WTC11 (cell line): ENCODE results near the gene RUVBL2. TPM values are rescaled to one million over a fixed set of nuclear protein-coding genes. Genes with fewer than 3 reads are reported as not detected.
A peak's percentile ranks its signal among the peaks of the same experiment; 100 is the strongest.

Source experiments
- ATAC-seq: fragments of 200-7000 bp; cut with Tn5 transposase; 2 replicates; pipeline ENCODE4 v1.10.0; 2021; ENCODE audit warnings: mild to moderate bottlenecking, moderate library complexity
- CTCF ChIA-PET: fragments of 300-600 bp; sonication (Branson Sonifier 250); formaldehyde crosslinking; loops from one replicate; lab custom pipeline; 2021; ENCODE audit warnings: antibody characterized with exemption; lab: Charles Lee
- POLR2A ChIA-PET: fragments of 350-600 bp; sonication (Branson Sonifier 250); formaldehyde crosslinking; loops from one replicate; lab custom pipeline; 2021; ENCODE audit warnings: antibody characterized with exemption; lab: Charles Lee
- DNase-seq: peaks from one replicate; pipeline ENCODE4 v3.0.0; 2021; ENCODE audit warnings: low spot score
- H3K27ac Mint-ChIP-seq: 2 replicates; pipeline ENCODE4 v1.8.0; 2021; ENCODE audit warnings: mixed read lengths
- H3K27me3 Mint-ChIP-seq: 2 replicates; pipeline ENCODE4 v1.8.0; 2021; ENCODE audit warnings: low read depth, mild to moderate bottlenecking, moderate library complexity, mixed read lengths
- H3K36me3 Mint-ChIP-seq: 2 replicates; pipeline ENCODE4 v1.8.0; 2021; ENCODE audit warnings: mixed read lengths
- H3K4me1 Mint-ChIP-seq: 2 replicates; pipeline ENCODE4 v1.8.0; 2022; ENCODE audit warnings: mixed read lengths
- H3K4me3 Mint-ChIP-seq: 2 replicates; pipeline ENCODE4 v1.8.0; 2021; ENCODE audit warnings: mild to moderate bottlenecking, moderate library complexity, mixed read lengths
- H3K9me3 Mint-ChIP-seq: 2 replicates; pipeline ENCODE4 v1.8.0; 2021; ENCODE audit warnings: mixed read lengths
- ESRRA ChIP-seq: sonication (generic); formaldehyde crosslinking; IDR thresholded peaks from 2 replicates; pipeline ENCODE4 v1.8.1; 2022; ENCODE audit warnings: mild to moderate bottlenecking, missing genetic modification reagents, borderline replicate concordance
- FOXK1 ChIP-seq: sonication (generic); formaldehyde crosslinking; IDR thresholded peaks from 2 replicates; pipeline ENCODE4 v1.8.0; 2022; ENCODE audit warnings: mild to moderate bottlenecking, moderate library complexity, missing genetic modification reagents
- GRHL2 ChIP-seq: fragments of 250-450 bp; sonication (Bioruptor Pico); IDR thresholded peaks from 2 replicates; pipeline ENCODE4 v1.8.0; 2022; ENCODE audit warnings: mild to moderate bottlenecking, moderate library complexity; ENCODE audit not compliant: insufficient replicate concordance, severe bottlenecking
- GTF2I ChIP-seq: fragments of 250-450 bp; sonication (Bioruptor Pico); conservative IDR thresholded peaks from 2 replicates; pipeline ENCODE4 v1.4.0; 2021; ENCODE audit warnings: mild to moderate bottlenecking
- NR1H2 ChIP-seq: sonication (generic); formaldehyde crosslinking; IDR thresholded peaks from 2 replicates; pipeline ENCODE4 v1.9.0; 2021; ENCODE audit warnings: mild to moderate bottlenecking, moderate library complexity, missing genetic modification reagents
- SMAD4 ChIP-seq: sonication (generic); formaldehyde crosslinking; IDR thresholded peaks from 2 replicates; pipeline ENCODE4 v1.8.0; 2022; ENCODE audit warnings: mild to moderate bottlenecking, missing genetic modification reagents
- SOX15 ChIP-seq: fragments of 250-450 bp; sonication (Bioruptor Pico); IDR thresholded peaks from 2 replicates; pipeline ENCODE4 v1.9.0; 2021; ENCODE audit warnings: mild to moderate bottlenecking
- ZNF121 ChIP-seq: sonication (generic); formaldehyde crosslinking; IDR thresholded peaks from 2 replicates; pipeline ENCODE4 v1.8.0; 2023; ENCODE audit warnings: missing genetic modification reagents
- ZNF416 ChIP-seq: fragments of 250-450 bp; sonication (Bioruptor Pico); IDR thresholded peaks from 2 replicates; pipeline ENCODE4 v1.9.0; 2021; ENCODE audit warnings: mild to moderate bottlenecking, inconsistent platforms
- total RNA-seq: library from RNA; stranded (reverse); gene quantifications from 3 replicates; pipeline ENCODE4 v1.2.3, GENCODE V29; 2021
- TF ChIP-seq, protein P1 (sequence below): sonication (generic); formaldehyde crosslinking; IDR thresholded peaks from 2 replicates; pipeline ENCODE4 v1.8.1; 2022; ENCODE audit warnings: mild to moderate bottlenecking, moderate library complexity, missing genetic modification reagents
- TF ChIP-seq, protein P2 (sequence below): sonication (generic); formaldehyde crosslinking; IDR thresholded peaks from 2 replicates; pipeline ENCODE4 v1.8.1; 2023; ENCODE audit warnings: mild to moderate bottlenecking, missing genetic modification reagents, borderline replicate concordance
- TF ChIP-seq, protein P3 (sequence below): fragments of 250-450 bp; sonication (Bioruptor Pico); IDR thresholded peaks from 2 replicates; pipeline ENCODE4 v1.9.0; 2021; ENCODE audit warnings: mild to moderate bottlenecking
- TF ChIP-seq, protein P4 (sequence below): fragments of 250-450 bp; sonication (Bioruptor Pico); IDR thresholded peaks from 2 replicates; pipeline ENCODE4 v2.1.2; 2022; ENCODE audit warnings: mild to moderate bottlenecking, moderate library complexity
- TF ChIP-seq, protein P5 (sequence below): sonication (generic); formaldehyde crosslinking; IDR thresholded peaks from 2 replicates; pipeline ENCODE4 v1.8.0; 2023; ENCODE audit warnings: missing genetic modification reagents, mild to moderate bottlenecking, borderline replicate concordance

The RUVBL2 gene
- total RNA-seq, 1 experiment from 2014 or later: 178 TPM

DNA sequence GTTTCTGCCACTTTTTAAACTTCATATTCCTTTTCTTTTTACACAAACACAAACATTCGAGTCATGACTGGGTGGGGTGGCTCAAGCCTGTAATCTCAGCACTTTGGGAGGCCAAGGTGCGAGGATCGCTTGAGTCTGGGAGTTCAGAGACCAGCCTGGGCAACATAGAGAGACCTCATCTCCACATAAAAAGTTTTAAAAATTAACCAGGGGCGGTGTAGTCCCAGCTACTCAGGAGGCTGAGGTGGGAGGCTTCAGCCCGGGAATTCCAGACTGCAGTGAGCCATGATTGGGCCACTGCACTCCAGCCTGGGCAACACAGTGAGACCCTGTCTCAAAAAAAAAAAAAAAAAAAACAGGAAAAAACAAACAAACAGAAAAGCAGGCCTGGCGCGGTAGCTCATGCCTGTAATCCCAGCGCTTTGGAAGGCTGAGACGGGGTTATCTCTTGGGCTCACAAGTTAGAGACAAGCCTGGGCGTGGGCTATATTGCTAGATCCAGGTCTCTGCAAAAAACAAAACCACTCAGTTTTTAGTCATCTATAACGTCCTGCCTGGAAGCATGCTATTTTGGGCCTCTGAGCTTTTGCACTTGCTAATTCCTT is 39.6 kb upstream of the RUVBL2 start:
- POLR2A ChIA-PET: interaction anchor here (0.5 to 1.5 kb wide), 4 partner anchors 13 to 196 kb away, joined by 3 to 5 read pairs (median 4); no protein-coding TSS in a partner anchor
- Mint-ChIP-seq H3K4me3 (peak overlapping the region; percentile 86), H3K9me3 (no peaks in the 10 kb centered on the region), H3K27ac (peak overlapping the region; percentile 96), H3K4me1 (peaks cover 18% of the 10 kb centered on the region), H3K27me3 (peaks cover 15% of the 10 kb centered on the region), H3K36me3 (peaks cover 37% of the 10 kb centered on the region)
- TF ChIP-seq ESRRA (CRISPR knock-in tag) (no peak), FOXK1 (CRISPR knock-in tag) (no peak), NR1H2 (CRISPR knock-in tag) (no peak), ZNF416 (CRISPR knock-in tag) (no peak), SOX15 (CRISPR knock-in tag) (no peak), GRHL2 (CRISPR knock-in tag) (no peak), SMAD4 (CRISPR knock-in tag) (no peak), GTF2I (CRISPR knock-in tag) (0 out of 2 replicates have a peak, but pooled peaks have one; percentile 45), ZNF121 (CRISPR knock-in tag) (peak; percentile 12; the same call in 1 of the 2 replicates)
- TF ChIP-seq, protein P1, sequence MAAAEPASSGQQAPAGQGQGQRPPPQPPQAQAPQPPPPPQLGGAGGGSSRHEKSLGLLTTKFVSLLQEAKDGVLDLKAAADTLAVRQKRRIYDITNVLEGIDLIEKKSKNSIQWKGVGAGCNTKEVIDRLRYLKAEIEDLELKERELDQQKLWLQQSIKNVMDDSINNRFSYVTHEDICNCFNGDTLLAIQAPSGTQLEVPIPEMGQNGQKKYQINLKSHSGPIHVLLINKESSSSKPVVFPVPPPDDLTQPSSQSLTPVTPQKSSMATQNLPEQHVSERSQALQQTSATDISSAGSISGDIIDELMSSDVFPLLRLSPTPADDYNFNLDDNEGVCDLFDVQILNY (CRISPR knock-in tag): no peak
- TF ChIP-seq, protein P2, sequence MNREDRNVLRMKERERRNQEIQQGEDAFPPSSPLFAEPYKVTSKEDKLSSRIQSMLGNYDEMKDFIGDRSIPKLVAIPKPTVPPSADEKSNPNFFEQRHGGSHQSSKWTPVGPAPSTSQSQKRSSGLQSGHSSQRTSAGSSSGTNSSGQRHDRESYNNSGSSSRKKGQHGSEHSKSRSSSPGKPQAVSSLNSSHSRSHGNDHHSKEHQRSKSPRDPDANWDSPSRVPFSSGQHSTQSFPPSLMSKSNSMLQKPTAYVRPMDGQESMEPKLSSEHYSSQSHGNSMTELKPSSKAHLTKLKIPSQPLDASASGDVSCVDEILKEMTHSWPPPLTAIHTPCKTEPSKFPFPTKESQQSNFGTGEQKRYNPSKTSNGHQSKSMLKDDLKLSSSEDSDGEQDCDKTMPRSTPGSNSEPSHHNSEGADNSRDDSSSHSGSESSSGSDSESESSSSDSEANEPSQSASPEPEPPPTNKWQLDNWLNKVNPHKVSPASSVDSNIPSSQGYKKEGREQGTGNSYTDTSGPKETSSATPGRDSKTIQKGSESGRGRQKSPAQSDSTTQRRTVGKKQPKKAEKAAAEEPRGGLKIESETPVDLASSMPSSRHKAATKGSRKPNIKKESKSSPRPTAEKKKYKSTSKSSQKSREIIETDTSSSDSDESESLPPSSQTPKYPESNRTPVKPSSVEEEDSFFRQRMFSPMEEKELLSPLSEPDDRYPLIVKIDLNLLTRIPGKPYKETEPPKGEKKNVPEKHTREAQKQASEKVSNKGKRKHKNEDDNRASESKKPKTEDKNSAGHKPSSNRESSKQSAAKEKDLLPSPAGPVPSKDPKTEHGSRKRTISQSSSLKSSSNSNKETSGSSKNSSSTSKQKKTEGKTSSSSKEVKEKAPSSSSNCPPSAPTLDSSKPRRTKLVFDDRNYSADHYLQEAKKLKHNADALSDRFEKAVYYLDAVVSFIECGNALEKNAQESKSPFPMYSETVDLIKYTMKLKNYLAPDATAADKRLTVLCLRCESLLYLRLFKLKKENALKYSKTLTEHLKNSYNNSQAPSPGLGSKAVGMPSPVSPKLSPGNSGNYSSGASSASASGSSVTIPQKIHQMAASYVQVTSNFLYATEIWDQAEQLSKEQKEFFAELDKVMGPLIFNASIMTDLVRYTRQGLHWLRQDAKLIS (CRISPR knock-in tag): no peak
- TF ChIP-seq, protein P3, sequence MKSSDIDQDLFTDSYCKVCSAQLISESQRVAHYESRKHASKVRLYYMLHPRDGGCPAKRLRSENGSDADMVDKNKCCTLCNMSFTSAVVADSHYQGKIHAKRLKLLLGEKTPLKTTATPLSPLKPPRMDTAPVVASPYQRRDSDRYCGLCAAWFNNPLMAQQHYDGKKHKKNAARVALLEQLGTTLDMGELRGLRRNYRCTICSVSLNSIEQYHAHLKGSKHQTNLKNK (CRISPR knock-in tag): no peak
- TF ChIP-seq, protein P4, sequence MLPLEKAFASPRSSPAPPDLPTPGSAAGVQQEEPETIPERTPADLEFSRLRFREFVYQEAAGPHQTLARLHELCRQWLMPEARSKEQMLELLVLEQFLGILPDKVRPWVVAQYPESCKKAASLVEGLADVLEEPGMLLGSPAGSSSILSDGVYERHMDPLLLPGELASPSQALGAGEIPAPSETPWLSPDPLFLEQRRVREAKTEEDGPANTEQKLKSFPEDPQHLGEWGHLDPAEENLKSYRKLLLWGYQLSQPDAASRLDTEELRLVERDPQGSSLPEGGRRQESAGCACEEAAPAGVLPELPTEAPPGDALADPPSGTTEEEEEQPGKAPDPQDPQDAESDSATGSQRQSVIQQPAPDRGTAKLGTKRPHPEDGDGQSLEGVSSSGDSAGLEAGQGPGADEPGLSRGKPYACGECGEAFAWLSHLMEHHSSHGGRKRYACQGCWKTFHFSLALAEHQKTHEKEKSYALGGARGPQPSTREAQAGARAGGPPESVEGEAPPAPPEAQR (CRISPR knock-in tag): no peak
- TF ChIP-seq, protein P5, sequence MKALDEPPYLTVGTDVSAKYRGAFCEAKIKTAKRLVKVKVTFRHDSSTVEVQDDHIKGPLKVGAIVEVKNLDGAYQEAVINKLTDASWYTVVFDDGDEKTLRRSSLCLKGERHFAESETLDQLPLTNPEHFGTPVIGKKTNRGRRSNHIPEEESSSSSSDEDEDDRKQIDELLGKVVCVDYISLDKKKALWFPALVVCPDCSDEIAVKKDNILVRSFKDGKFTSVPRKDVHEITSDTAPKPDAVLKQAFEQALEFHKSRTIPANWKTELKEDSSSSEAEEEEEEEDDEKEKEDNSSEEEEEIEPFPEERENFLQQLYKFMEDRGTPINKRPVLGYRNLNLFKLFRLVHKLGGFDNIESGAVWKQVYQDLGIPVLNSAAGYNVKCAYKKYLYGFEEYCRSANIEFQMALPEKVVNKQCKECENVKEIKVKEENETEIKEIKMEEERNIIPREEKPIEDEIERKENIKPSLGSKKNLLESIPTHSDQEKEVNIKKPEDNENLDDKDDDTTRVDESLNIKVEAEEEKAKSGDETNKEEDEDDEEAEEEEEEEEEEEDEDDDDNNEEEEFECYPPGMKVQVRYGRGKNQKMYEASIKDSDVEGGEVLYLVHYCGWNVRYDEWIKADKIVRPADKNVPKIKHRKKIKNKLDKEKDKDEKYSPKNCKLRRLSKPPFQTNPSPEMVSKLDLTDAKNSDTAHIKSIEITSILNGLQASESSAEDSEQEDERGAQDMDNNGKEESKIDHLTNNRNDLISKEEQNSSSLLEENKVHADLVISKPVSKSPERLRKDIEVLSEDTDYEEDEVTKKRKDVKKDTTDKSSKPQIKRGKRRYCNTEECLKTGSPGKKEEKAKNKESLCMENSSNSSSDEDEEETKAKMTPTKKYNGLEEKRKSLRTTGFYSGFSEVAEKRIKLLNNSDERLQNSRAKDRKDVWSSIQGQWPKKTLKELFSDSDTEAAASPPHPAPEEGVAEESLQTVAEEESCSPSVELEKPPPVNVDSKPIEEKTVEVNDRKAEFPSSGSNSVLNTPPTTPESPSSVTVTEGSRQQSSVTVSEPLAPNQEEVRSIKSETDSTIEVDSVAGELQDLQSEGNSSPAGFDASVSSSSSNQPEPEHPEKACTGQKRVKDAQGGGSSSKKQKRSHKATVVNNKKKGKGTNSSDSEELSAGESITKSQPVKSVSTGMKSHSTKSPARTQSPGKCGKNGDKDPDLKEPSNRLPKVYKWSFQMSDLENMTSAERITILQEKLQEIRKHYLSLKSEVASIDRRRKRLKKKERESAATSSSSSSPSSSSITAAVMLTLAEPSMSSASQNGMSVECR (CRISPR knock-in tag): no peak
- no peak for DNase-seq
- CTCF ChIA-PET: interaction anchor here (0.6 to 2.1 kb wide), 7 partner anchors 8 to 192 kb away, joined by 3 to 11 read pairs (median 4); partner anchors contain the start of gene RUVBL2
- no peak for ATAC-seq
